GM23248 (cell line): ENCODE results near the gene EPHB6. TPM values are rescaled to one million over a fixed set of nuclear protein-coding genes. Genes with fewer than 3 reads are reported as not detected.
A peak's percentile ranks its signal among the peaks of the same experiment; 100 is the strongest.

Source experiments
- DNase-seq: peaks from one replicate; pipeline ENCODE4 v3.0.0-alpha.2; 2015
- H2AFZ ChIP-seq: fragments of 200-600 bp; sonication (generic); 2 replicates; pipeline ENCODE4 v1.6.1; 2016; ENCODE audit warnings: antibody characterized with exemption
- H3F3A ChIP-seq: fragments of 200-600 bp; sonication (generic); 2 replicates; pipeline ENCODE4 v1.6.1; 2016; ENCODE audit warnings: mild to moderate bottlenecking, antibody characterized with exemption, mixed run types; ENCODE audit not compliant: insufficient read depth
- H3K27ac ChIP-seq: fragments of 200-600 bp; sonication (generic); 2 replicates; pipeline ENCODE4 v1.5.1; 2016; ENCODE audit warnings: mild to moderate bottlenecking
- H3K27me3 ChIP-seq: fragments of 200-600 bp; sonication (generic); replicated peaks from 2 replicates; pipeline ENCODE4 v1.6.1; 2016; ENCODE audit warnings: mild to moderate bottlenecking; ENCODE audit not compliant: insufficient read depth
- H3K36me3 ChIP-seq: fragments of 200-600 bp; sonication (generic); 2 replicates; pipeline ENCODE4 v1.6.1; 2016; ENCODE audit warnings: low read depth, mild to moderate bottlenecking
- H3K4me1 ChIP-seq: fragments of 200-600 bp; sonication (generic); 2 replicates; pipeline ENCODE4 v1.6.1; 2016; ENCODE audit warnings: mild to moderate bottlenecking; ENCODE audit not compliant: insufficient read depth
- H3K4me2 ChIP-seq: fragments of 200-600 bp; sonication (generic); one replicate; pipeline ENCODE4 v1.6.1; 2016; ENCODE audit warnings: mild to moderate bottlenecking; ENCODE audit not compliant: unreplicated experiment
- H3K4me3 ChIP-seq: fragments of 200-600 bp; sonication (generic); 2 replicates; pipeline ENCODE4 v1.5.1; 2016; ENCODE audit warnings: mild to moderate bottlenecking
- H3K79me2 ChIP-seq: fragments of 200-600 bp; sonication (generic); 2 replicates; pipeline ENCODE4 v1.6.1; 2016; ENCODE audit warnings: mild to moderate bottlenecking; ENCODE audit not compliant: insufficient read depth
- H3K9ac ChIP-seq: fragments of 200-600 bp; sonication (generic); 2 replicates; pipeline ENCODE4 v1.6.1; 2016; ENCODE audit warnings: mild to moderate bottlenecking
- H3K9me2 ChIP-seq: fragments of 200-600 bp; sonication (generic); 2 replicates; pipeline ENCODE4 v1.6.1; 2016; ENCODE audit warnings: mixed run types, mild to moderate bottlenecking, moderate library complexity; ENCODE audit not compliant: insufficient read depth
- H3K9me3 ChIP-seq: fragments of 200-600 bp; sonication (generic); one replicate; pipeline ENCODE4 v1.6.1; 2017; ENCODE audit warnings: low read depth
- H4K20me1 ChIP-seq: fragments of 200-600 bp; sonication (generic); 2 replicates; pipeline ENCODE4 v1.6.0; 2016; ENCODE audit not compliant: insufficient read depth
- EZH2 ChIP-seq: fragments of 200-600 bp; sonication (generic); IDR thresholded peaks from 2 replicates; pipeline ENCODE4 v1.6.1; 2018; ENCODE audit warnings: antibody characterized with exemption, mild to moderate bottlenecking; ENCODE audit not compliant: insufficient read depth, poor library complexity, severe bottlenecking
- EZH2phosphoT487 ChIP-seq: fragments of 200-600 bp; sonication (generic); IDR thresholded peaks from 2 replicates; pipeline ENCODE4 v1.6.1; 2018; ENCODE audit warnings: antibody characterized with exemption, moderate library complexity, mild to moderate bottlenecking, low read depth; ENCODE audit not compliant: insufficient read depth
- WGBS, 2 experiments: methylation state at CpG; one replicate each; pipeline ENCODE4 v1.1.6; 2015 to 2017; ENCODE audit warnings: low lambda C conversion rate in 2 of 2, low coverage in 1 of 2; ENCODE audit errors: missing lambda C conversion rate in 2 of 2; 5-methylcytosine and 5-hydroxymethylcytosine counted together
- in situ Hi-C: fragments of 300-500 bp; cut with MboI; formaldehyde crosslinking; loops from 2 replicates; pipeline ENCODE4 v1.15.0; 2020
- polyA plus RNA-seq: library from polyadenylated mRNA; unstranded; fragments of >200 nt; fragmentation: Nextera tagmentation; extraction: Ambion mirVana; gene quantifications from 2 replicates; pipeline ENCODE4 v1.2.1, GENCODE V29; 2016
- total RNA-seq: library from RNA; depleted of rRNA; stranded (reverse); fragments of >200 nt; shearing (Covaris generic); gene quantifications from 2 replicates; pipeline ENCODE4 v1.2.3, GENCODE V29; 2014

Gene EPHB6
- total and polyA plus RNA-seq, 2 experiments from 2014 or later = 0.11 to 1.2 TPM

DNA sequence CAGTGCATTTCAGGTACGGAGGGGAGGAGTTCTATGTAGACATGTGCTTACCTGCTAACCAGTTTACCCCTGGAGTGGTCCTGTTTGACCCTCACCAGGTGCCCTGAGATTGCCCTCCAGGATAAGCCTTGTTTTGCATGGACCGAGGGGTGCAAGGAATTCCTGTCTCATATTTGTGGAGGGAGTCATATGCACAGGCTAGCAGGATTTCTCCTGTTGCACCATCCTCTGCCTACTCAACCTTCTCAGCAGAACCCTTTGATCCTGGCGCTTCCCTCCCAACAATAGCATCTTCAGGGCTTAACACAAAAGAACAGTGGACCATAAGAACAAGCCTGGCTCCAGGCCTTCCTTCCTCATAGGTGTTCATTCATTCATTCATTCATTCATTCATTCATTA lies 23.4 kb downstream of the EPHB6 start:
- H3K4me3 ChIP-seq = no peak overlapping the region
- no peaks in the 10 kb centered on the region for H4K20me1 ChIP-seq
- H3K4me1 ChIP-seq = no peaks in the 10 kb centered on the region
- no peak overlapping the region for H3K27ac ChIP-seq
- H3K9me2 ChIP-seq = no peaks in the 10 kb centered on the region
- H3K36me3 ChIP-seq = no peaks in the 10 kb centered on the region
- no peaks in the 10 kb centered on the region for H3K79me2 ChIP-seq
- DNase-seq = no peak
- TF ChIP-seq EZH2 (no peak), EZH2phosphoT487 (no peak)
- in situ Hi-C loops = loop anchor here (10.0 kb wide), 1 partner anchor 336 kb away; no protein-coding TSS in a partner anchor
- 48 to 63% methylated on average over 3 of the region's 3 CpGs for WGBS, 2 experiments
- H3K27me3 ChIP-seq = peaks cover 27% of the 10 kb centered on the region
- H2AFZ ChIP-seq = no peak overlapping the region
- H3K4me2 ChIP-seq = no peak overlapping the region
- H3K9me3 ChIP-seq = no peaks in the 10 kb centered on the region
- no peaks in the 10 kb centered on the region for H3F3A ChIP-seq
- H3K9ac ChIP-seq = no peak overlapping the region

- Histone ChIP-seq H3K4me3 (no peak overlapping the region), H3K9me3 (no peaks in the 10 kb centered on the region), H3K4me2 (no peak overlapping the region), H3K79me2 (no peaks in the 10 kb centered on the region), H3F3A (no peaks in the 10 kb centered on the region), H3K36me3 (no peaks in the 10 kb centered on the region), H3K27me3 (peaks cover 27% of the 10 kb centered on the region), H4K20me1 (no peaks in the 10 kb centered on the region), H3K4me1 (no peaks in the 10 kb centered on the region), H2AFZ (no peak overlapping the region), H3K9me2 (no peaks in the 10 kb centered on the region), H3K27ac (no peak overlapping the region), H3K9ac (no peak overlapping the region)
- WGBS, 2 experiments = 31 to 38% methylated on average over 5 of the region's 5 CpGs
- TF ChIP-seq EZH2 = no peak
- TF ChIP-seq EZH2phosphoT487 = no peak
- in situ Hi-C loops = loop anchor here (10.0 kb wide), 1 partner anchor 336 kb away; no protein-coding TSS in a partner anchor
- no peak for DNase-seq
Observed at GRCh38 chr7:142879060-142879459, 24.2 kb downstream of the EPHB6 start.

DNA sequence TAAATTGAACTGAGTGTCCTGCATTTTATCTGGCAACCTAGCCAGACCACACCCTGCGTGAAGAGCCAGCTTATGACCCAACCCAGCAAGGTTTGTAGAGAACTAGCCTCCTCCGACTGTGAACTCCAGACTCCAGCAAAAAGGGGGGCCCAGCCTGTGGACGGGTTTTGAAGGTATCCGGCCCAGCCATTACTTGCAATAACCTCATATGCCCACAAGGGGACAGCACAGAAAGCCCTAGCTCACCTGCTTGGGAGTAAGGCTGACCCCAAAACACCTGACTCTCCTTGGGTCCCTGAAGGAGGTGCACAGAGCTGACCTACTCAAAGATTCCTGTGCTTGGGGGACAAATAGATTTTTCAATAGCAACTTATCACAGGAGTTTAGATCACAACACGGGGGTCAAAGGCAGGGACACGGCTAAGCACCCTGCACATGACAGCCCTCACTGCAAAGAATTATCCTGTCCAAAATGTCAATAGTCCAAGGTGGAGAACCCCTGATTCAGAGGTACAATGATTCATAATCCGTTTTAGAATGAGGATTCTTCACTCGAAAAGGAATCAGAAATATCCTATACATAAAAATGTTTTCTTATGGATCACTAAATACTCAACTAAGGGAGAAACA lies 26.1 kb downstream of the EPHB6 start:
- peak; percentile 47 for DNase-seq
- Histone ChIP-seq H2AFZ (no peak overlapping the region), H3K9me2 (no peaks in the 10 kb centered on the region), H3K27me3 (peaks cover 27% of the 10 kb centered on the region), H3K36me3 (no peaks in the 10 kb centered on the region), H3K4me1 (no peaks in the 10 kb centered on the region), H3K4me3 (no peak overlapping the region), H3K27ac (no peak overlapping the region), H4K20me1 (no peaks in the 10 kb centered on the region), H3K4me2 (no peak overlapping the region), H3K9me3 (no peaks in the 10 kb centered on the region), H3K9ac (no peak overlapping the region), H3K79me2 (no peaks in the 10 kb centered on the region), H3F3A (no peaks in the 10 kb centered on the region)
- TF ChIP-seq EZH2 (no peak), EZH2phosphoT487 (no peak)
- in situ Hi-C loops = no loop called here
- 12 to 18% methylated on average over 8 of the region's 8 CpGs for WGBS, 2 experiments

DNA sequence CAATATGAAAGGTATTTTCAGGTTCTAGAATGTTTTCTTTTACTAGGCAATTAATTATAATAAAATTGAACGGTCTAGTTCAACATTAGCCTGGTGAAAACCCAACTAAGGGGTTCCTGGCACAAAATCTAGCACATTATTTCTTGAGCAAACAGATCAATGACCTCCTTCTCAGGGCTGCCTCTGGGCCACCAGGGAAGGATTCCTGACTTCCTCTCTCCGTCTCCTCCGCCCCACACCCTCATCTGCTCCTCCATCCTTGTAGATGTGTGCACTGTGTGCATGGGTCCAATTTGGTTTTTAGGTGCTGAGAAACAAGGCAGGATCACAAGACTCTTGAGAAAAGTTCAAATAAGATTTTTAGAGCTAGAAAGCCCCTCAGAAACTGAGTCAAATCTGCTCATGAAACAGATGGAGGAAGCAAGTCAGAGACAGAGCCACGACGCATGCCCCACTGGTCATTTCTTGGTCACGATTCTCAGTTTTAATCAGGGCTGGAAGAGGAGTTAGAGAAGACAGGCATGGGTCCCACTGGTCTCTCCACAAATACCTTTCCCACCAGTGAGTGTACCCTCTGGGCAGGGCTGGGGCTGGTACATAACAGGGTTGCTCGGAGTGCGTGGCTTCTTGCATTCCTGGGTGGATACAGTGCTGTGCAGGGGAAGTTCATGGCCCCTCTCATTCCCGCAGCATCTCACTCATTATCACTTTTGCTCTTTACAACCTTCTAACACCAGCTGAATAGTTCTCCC lies 26.9 kb downstream of the EPHB6 start:
- Histone ChIP-seq H3K9ac (no peak overlapping the region), H3K79me2 (no peaks in the 10 kb centered on the region), H3K4me1 (no peaks in the 10 kb centered on the region), H3K4me3 (no peak overlapping the region), H2AFZ (no peak overlapping the region), H3K27me3 (peaks cover 27% of the 10 kb centered on the region), H3F3A (no peaks in the 10 kb centered on the region), H3K36me3 (no peaks in the 10 kb centered on the region), H3K27ac (no peak overlapping the region), H3K9me2 (no peaks in the 10 kb centered on the region), H4K20me1 (no peaks in the 10 kb centered on the region), H3K9me3 (no peaks in the 10 kb centered on the region), H3K4me2 (no peak overlapping the region)
- in situ Hi-C loops = no loop called here
- WGBS, 2 experiments = 57 to 61% methylated on average over 9 of the region's 9 CpGs
- no peak for DNase-seq
- TF ChIP-seq EZH2 (no peak), EZH2phosphoT487 (no peak)
